Measurements from ENCODE around the gene CCDC106.

The CCDC106 gene

DNA sequence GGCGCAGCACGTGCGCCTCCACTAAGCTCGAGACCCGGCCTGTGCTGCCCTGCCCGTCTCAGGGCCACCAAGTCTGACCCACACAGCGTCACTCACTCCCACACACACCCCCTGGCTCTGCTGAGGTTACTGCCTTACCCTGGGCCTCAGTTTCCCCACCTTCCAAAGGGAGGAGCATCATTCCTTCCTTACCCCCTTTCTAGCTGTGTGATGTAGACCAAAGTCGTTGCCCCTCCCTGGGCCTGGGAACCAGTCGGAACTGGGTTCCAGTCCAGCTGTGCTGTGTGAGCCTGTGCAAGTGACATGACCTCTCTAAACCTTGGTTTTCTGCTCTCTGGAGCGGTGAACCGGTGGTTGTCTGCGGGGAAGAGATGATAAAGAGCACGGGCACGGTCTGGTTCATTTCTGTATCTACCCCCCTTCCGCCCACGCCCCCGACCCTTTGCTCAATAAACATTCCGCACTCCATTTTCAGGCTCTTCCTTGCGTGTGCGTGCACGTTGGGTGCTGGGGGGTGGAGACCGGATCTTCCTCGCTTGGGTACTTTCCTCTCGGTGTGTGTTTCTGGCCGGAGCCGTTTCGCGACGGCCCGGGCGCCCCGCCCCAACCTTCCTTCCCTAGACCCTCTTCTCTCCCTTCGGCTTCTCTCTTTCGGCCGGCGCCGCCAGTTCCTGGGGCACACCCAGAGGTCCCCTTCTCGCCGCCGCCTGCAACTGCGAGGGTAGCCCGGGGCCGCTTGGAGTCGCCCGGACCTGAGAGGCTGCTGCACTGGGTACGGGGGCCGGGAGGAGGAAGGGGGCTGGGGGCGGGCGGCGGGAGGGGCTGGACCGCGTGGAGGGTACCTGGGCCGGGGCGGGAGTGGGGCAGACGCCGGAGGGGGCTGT is 4.8 kb upstream of the CCDC106 start, which contains the start of gene ZNF581:
ZNF581 (plus strand) TSS at position 647 of the 884 bp plus-strand sequence. CDS start 923 bp downstream, outside the sequence.
- Histone ChIP-seq H3K4me1 (ENCODE audit: control insufficient read depth, insufficient read depth, low read length) (peaks cover 28% of the 10 kb centered on the region), H3K27ac (ENCODE audit: low read depth, low read length) (peak within 1 kb of the TSS; percentile 65), H3K9ac (ENCODE audit: low read length) (peak within 1 kb of the TSS; percentile 45), H3K27me3 (ENCODE audit: control insufficient read depth, insufficient read depth, low read length) (no peaks in the 10 kb centered on the region), H3K36me3 (ENCODE audit: control insufficient read depth, insufficient read depth, low read length) (no peaks in the 10 kb centered on the region), H3K4me3 (ENCODE audit: low read length) (peak within 1 kb of the TSS; percentile 92)

DNA sequence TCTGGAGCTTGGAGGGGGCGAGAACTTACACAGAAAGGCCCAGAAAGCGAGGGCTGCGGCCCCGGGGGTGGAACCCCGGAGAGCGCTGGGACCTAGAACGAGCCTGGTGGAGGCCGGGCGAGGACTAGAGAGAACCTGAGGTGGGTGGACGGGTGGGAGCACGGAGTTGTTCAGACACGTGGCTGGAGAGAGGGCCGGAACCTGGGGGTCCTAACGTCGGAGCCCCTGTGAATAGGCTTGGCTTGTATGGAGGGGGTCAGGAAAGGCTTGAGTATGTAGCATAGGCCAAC is 4.2 kb upstream of the CCDC106 start:
- no peaks in the 10 kb centered on the region for H3K36me3 ChIP-seq (ENCODE audit: control insufficient read depth, insufficient read depth, low read length)
- peak overlapping the region; percentile 65 for H3K27ac ChIP-seq (ENCODE audit: low read depth, low read length)
- H3K27me3 ChIP-seq (ENCODE audit: control insufficient read depth, insufficient read depth, low read length), result no peaks in the 10 kb centered on the region
- H3K4me3 ChIP-seq (ENCODE audit: low read length), result peak overlapping the region; percentile 92
- H3K9ac ChIP-seq (ENCODE audit: low read length), result peak overlapping the region; percentile 0
- H3K4me1 ChIP-seq (ENCODE audit: control insufficient read depth, insufficient read depth, low read length), result peaks cover 31% of the 10 kb centered on the region

- Histone ChIP-seq H3K36me3 (ENCODE audit: control insufficient read depth, insufficient read depth, low read length) (no peaks in the 10 kb centered on the region), H3K9ac (ENCODE audit: low read length) (peak overlapping the region; percentile 0), H3K27ac (ENCODE audit: low read depth, low read length) (peak overlapping the region; percentile 65), H3K4me1 (ENCODE audit: control insufficient read depth, insufficient read depth, low read length) (peaks cover 34% of the 10 kb centered on the region), H3K4me3 (ENCODE audit: low read length) (peak overlapping the region; percentile 92), H3K27me3 (ENCODE audit: control insufficient read depth, insufficient read depth, low read length) (no peaks in the 10 kb centered on the region)
These were observed 3.7 kb upstream of the CCDC106 start for GRCh38 chr19:55644191-55644833.

GRCh38 chr19:55644842-55645511 is 3.0 kb upstream of the CCDC106 start:
- Histone ChIP-seq H3K27me3 (ENCODE audit: control insufficient read depth, insufficient read depth, low read length) (no peaks in the 10 kb centered on the region), H3K4me1 (ENCODE audit: control insufficient read depth, insufficient read depth, low read length) (peaks cover 31% of the 10 kb centered on the region), H3K9ac (ENCODE audit: low read length) (no peak overlapping the region), H3K4me3 (ENCODE audit: low read length) (no peak overlapping the region), H3K36me3 (ENCODE audit: control insufficient read depth, insufficient read depth, low read length) (no peaks in the 10 kb centered on the region), H3K27ac (ENCODE audit: low read depth, low read length) (no peak overlapping the region)

DNA sequence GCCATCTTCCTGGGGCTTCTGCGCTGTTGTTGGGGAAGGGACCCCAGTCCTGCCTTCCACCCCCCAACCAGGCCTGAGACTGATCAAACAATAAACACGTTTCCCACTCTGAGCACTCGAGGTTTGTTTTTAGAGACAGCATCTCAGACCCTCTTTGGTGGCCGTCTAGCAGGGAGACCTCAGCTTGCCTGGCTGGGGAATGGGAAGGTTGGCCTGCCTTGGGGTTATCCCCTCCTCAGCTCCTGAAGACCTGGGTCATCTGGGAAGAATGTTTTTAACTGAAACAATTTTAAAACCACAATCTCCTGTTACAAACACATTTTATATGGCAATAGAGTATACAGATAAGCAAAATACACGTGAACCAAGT is 2.5 kb upstream of the CCDC106 start:
- no peaks in the 10 kb centered on the region for H3K36me3 ChIP-seq (ENCODE audit: control insufficient read depth, insufficient read depth, low read length)
- no peak overlapping the region for H3K9ac ChIP-seq (ENCODE audit: low read length)
- H3K27me3 ChIP-seq (ENCODE audit: control insufficient read depth, insufficient read depth, low read length), result no peaks in the 10 kb centered on the region
- no peak overlapping the region for H3K4me3 ChIP-seq (ENCODE audit: low read length)
- H3K4me1 ChIP-seq (ENCODE audit: control insufficient read depth, insufficient read depth, low read length), result peaks cover 26% of the 10 kb centered on the region
- no peak overlapping the region for H3K27ac ChIP-seq (ENCODE audit: low read depth, low read length)

- peak overlapping the region; percentile 79 for H3K27ac ChIP-seq (ENCODE audit: low read depth, low read length)
- H3K9ac ChIP-seq (ENCODE audit: low read length), result peak overlapping the region; percentile 38
- H3K4me3 ChIP-seq (ENCODE audit: low read length), result peak overlapping the region; percentile 82
- H3K27me3 ChIP-seq (ENCODE audit: control insufficient read depth, insufficient read depth, low read length), result no peaks in the 10 kb centered on the region
- peaks cover 25% of the 10 kb centered on the region for H3K4me1 ChIP-seq (ENCODE audit: control insufficient read depth, insufficient read depth, low read length)
- no peaks in the 10 kb centered on the region for H3K36me3 ChIP-seq (ENCODE audit: control insufficient read depth, insufficient read depth, low read length)
These were observed 902 bp upstream of the CCDC106 start for GRCh38 chr19:55646889-55647731.

- Histone ChIP-seq H3K4me3 (ENCODE audit: low read length) (peak overlapping the region; percentile 82), H3K9ac (ENCODE audit: low read length) (peak overlapping the region; percentile 38), H3K4me1 (ENCODE audit: control insufficient read depth, insufficient read depth, low read length) (peaks cover 20% of the 10 kb centered on the region), H3K27me3 (ENCODE audit: control insufficient read depth, insufficient read depth, low read length) (no peaks in the 10 kb centered on the region), H3K27ac (ENCODE audit: low read depth, low read length) (peak overlapping the region; percentile 79), H3K36me3 (ENCODE audit: control insufficient read depth, insufficient read depth, low read length) (no peaks in the 10 kb centered on the region)
These were observed 714 bp downstream of the CCDC106 start for GRCh38 chr19:55648585-55649267.

- H3K36me3 ChIP-seq (ENCODE audit: control insufficient read depth, insufficient read depth, low read length), result no peaks in the 10 kb centered on the region
- no peaks in the 10 kb centered on the region for H3K27me3 ChIP-seq (ENCODE audit: control insufficient read depth, insufficient read depth, low read length)
- H3K9ac ChIP-seq (ENCODE audit: low read length), result no peak overlapping the region
- peak overlapping the region; percentile 79 for H3K27ac ChIP-seq (ENCODE audit: low read depth, low read length)
- peaks cover 14% of the 10 kb centered on the region for H3K4me1 ChIP-seq (ENCODE audit: control insufficient read depth, insufficient read depth, low read length)
- H3K4me3 ChIP-seq (ENCODE audit: low read length), result peak overlapping the region; percentile 82
These were observed 1.5 kb downstream of the CCDC106 start for GRCh38 chr19:55649268-55650125.

GRCh38 chr19:55650126-55650557 is 2.1 kb downstream of the CCDC106 start:
- H3K9ac ChIP-seq (ENCODE audit: low read length), result no peak overlapping the region
- no peaks in the 10 kb centered on the region for H3K27me3 ChIP-seq (ENCODE audit: control insufficient read depth, insufficient read depth, low read length)
- H3K4me3 ChIP-seq (ENCODE audit: low read length), result no peak overlapping the region
- peaks cover 13% of the 10 kb centered on the region for H3K4me1 ChIP-seq (ENCODE audit: control insufficient read depth, insufficient read depth, low read length)
- H3K36me3 ChIP-seq (ENCODE audit: control insufficient read depth, insufficient read depth, low read length), result no peaks in the 10 kb centered on the region
- H3K27ac ChIP-seq (ENCODE audit: low read depth, low read length), result no peak overlapping the region

DNA sequence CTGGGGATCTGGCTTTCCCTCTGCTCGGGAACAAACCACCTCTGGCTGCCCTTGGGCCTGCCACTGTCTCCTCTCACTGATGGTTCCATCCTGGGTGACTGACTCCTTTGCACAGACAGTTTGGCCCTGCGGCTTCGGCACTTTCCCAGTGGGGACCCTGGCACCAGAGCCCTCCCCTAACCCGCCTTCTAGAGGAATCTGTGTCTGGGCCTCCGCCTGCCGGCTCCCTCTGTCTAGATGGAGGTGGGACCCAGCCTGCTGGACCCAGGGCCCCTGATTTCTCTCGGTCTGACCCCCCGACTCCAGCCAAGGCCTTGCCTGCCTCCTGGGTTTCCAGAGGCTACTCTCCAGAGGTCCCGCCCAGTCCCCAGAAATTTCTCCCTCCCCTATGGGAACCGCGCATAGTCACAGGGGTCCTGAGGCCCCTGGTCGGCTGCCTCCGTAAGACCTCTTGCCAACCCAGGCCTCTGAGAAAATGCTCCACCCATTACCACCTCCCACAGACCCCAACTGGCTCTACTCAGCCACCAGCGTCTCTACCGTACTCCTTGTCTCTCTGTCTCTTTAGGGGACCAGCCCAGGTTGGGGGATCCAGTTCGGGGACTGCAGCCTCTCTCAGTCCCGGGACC is 2.7 kb downstream of the CCDC106 start:
- Histone ChIP-seq H3K4me3 (ENCODE audit: low read length) (no peak overlapping the region), H3K4me1 (ENCODE audit: control insufficient read depth, insufficient read depth, low read length) (peaks cover 15% of the 10 kb centered on the region), H3K9ac (ENCODE audit: low read length) (no peak overlapping the region), H3K36me3 (ENCODE audit: control insufficient read depth, insufficient read depth, low read length) (no peaks in the 10 kb centered on the region), H3K27me3 (ENCODE audit: control insufficient read depth, insufficient read depth, low read length) (no peaks in the 10 kb centered on the region), H3K27ac (ENCODE audit: low read depth, low read length) (no peak overlapping the region)

Measured in rectal smooth muscle tissue (tissue), 1 donor.